ENCODE results near the gene FOXN1.

The FOXN1 gene

DNA sequence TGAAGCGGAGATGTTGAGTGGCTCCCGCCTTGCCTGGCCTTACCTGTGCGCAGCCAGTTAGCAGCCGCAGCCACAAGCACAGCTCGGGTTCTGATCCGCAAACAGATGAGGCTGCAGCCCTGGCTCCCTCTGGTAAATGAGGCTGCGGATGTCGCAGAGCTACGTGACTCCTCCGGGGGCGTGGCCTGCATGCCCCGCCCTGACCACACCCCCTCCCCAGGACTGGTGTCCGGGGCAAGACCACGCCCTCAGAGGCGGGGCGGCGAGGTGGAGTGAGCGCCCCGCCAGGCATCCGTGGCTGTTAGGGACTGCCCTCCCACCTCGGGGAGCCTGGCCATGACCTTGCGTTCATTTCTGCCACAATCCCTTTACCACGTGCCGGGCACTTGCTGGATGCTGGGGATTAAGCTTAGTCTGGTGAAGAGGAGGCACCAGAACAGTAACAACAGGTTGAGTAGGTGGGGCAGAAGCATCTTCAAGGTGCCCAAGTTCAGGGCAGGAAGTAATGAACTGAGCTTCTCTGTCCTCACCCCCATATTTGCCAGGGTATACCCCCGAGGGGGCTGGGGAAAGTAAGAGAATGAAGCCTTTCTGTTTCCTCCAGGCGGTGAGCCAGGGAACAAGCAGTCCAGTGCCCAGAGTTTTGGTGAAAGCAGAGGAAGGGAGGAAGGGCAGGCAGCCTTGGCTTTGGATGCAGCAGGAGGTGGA lies 70.8 kb downstream of the FOXN1 start, which contains the start of gene ALDOC:
TSS of gene ALDOC (minus strand) at position 138 of the 708 bp plus-strand sequence. CDS start 1,363 bp downstream, outside the sequence.
- peak; percentile 63 for DNase-seq

- no peak for DNase-seq
These were observed 71.3 kb downstream of the FOXN1 start for GRCh38 chr17:28577466-28577824.

- no peak for DNase-seq
These were observed 72.4 kb downstream of the FOXN1 start for GRCh38 chr17:28578246-28579195.

GRCh38 chr17:28579526-28579925 lies 73.4 kb downstream of the FOXN1 start:
- DNase-seq = no peak

DNA sequence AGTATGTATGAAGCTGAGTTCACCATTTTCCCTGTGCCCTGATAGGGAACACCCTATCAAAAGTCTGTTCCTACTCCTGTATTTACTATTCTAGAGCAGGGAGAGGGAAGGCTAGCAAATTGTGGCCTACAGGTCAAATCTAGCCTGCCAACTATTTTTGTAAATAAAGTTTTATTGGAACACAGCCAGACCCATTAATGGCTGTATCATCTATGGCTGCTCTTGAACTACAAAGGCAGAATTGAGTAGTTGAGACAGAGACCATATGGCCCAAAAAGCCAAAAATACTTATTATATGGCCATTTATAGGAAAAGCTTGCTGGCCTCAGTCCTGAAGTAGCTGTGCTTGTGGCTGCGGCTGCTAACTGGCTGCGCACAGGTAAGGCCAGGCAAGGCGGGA lies 74.8 kb downstream of the FOXN1 start:
- DNase-seq = no peak

DNA sequence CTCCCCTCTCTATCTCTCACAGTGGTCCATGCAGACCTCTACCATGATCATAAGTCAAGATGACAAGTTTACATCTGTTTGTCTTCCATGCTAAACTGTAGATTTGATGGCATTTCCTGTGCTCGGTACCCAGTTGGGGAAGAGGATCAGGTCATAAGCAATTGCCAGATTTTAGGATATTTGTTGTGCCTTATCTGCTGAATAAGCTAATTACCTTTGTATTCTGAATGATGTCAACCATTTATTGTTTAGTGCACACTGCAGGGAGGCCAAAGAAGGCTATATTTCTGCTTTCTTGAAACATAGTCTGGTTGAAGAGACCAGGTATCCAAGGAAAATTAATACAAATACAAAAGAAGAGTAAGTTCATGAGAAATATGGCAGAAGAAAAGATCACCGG lies 76.4 kb downstream of the FOXN1 start:
- no peak for DNase-seq

GRCh38 chr17:28584434-28584833 lies 78.3 kb downstream of the FOXN1 start:
- no peak for DNase-seq

GRCh38 chr17:28585851-28586250 lies 79.7 kb downstream of the FOXN1 start:
- no peak for DNase-seq
